K562 (cell line): ENCODE results near the gene LY6G6C. TPM values are rescaled to one million over a fixed set of nuclear protein-coding genes. Genes with fewer than 3 reads are reported as not detected.

Experiments
- BACH1 ChIP-seq: fragments of 200-800 bp; sonication (Bioruptor generic); IDR thresholded peaks from 2 replicates; pipeline ENCODE4 v1.6.1; 2016; ENCODE audit warnings: missing genetic modification characterization, missing compliant biosample characterization
- CAMTA2 ChIP-seq: fragments of 250-450 bp; sonication (Bioruptor Pico); conservative IDR thresholded peaks from 2 replicates; pipeline ENCODE4 v1.5.1; 2022
- CBX2 ChIP-seq: fragments of 200-600 bp; sonication (generic); IDR thresholded peaks from one replicate; pipeline ENCODE4 v1.6.1; 2012; ENCODE audit warnings: mild to moderate bottlenecking, low read length, inconsistent platforms; ENCODE audit not compliant: insufficient read depth, poor library complexity, severe bottlenecking
- CREM ChIP-seq: IDR thresholded peaks from 2 replicates; pipeline ENCODE4 v1.6.1; 2014; ENCODE audit warnings: antibody characterized with exemption, low read depth
- EZH2 ChIP-seq: IDR thresholded peaks from 2 replicates; pipeline ENCODE4 v1.6.1; 2012; ENCODE audit warnings: low read depth, mild to moderate bottlenecking, inconsistent platforms, low read length, borderline replicate concordance
- MAZ ChIP-seq, 2 experiments: fragments of 450-650 bp in 1 of 2; sonication (generic) in 1 of 2; formaldehyde crosslinking; IDR thresholded peaks in 1 of 2; conservative IDR thresholded peaks in 1 of 2; 2 replicates each; pipeline versions ENCODE4 v1.4.0 to v1.5.0; 2020; ENCODE audit warnings: mild to moderate bottlenecking in 1 of 2, missing genetic modification reagents in 1 of 2
- PATZ1 ChIP-seq: fragments of 250-450 bp; sonication (Bioruptor Pico); IDR thresholded peaks from 2 replicates; pipeline ENCODE4 v1.5.0; 2020; ENCODE audit warnings: mild to moderate bottlenecking, borderline replicate concordance
- RUNX1 ChIP-seq: sonication (generic); IDR thresholded peaks from 2 replicates; pipeline ENCODE4 v1.6.1; 2016; ENCODE audit warnings: antibody characterized with exemption, low read depth
- SIN3A ChIP-seq, 2 experiments: fragments of 150-350 bp in 1 of 2; IDR thresholded peaks; 2 replicates each; pipeline ENCODE4 v1.6.1; 2011 to 2016; ENCODE audit warnings: borderline replicate concordance in 2 of 2, low read depth in 2 of 2, low read length in 2 of 2, mild to moderate bottlenecking in 2 of 2, moderate library complexity in 2 of 2; ENCODE audit not compliant: control insufficient read depth in 1 of 2
- SOX6 ChIP-seq: fragments of 450-650 bp; IDR thresholded peaks from 2 replicates; pipeline ENCODE4 v1.6.1; 2014; ENCODE audit warnings: mild to moderate bottlenecking
- TCF3 ChIP-seq: sonication (generic); formaldehyde crosslinking; IDR thresholded peaks from 2 replicates; pipeline ENCODE4 v1.4.0; 2020; ENCODE audit warnings: mild to moderate bottlenecking, missing genetic modification reagents
- TFAM ChIP-seq: fragments of 250-450 bp; sonication (Bioruptor Pico); conservative IDR thresholded peaks from 2 replicates; pipeline ENCODE4 v1.5.0; 2021; ENCODE audit warnings: mild to moderate bottlenecking, moderate library complexity
- ZNF197 ChIP-seq: fragments of 200-800 bp; sonication (Bioruptor generic); IDR thresholded peaks from 2 replicates; pipeline ENCODE4 v1.6.1; 2016; ENCODE audit warnings: low read depth, missing genetic modification characterization, missing compliant biosample characterization
- ZNF592 ChIP-seq: fragments of 450-650 bp; IDR thresholded peaks from 2 replicates; pipeline ENCODE4 v1.6.1; 2017; ENCODE audit warnings: antibody characterized with exemption, mild to moderate bottlenecking
- polyA plus RNA-seq, 8 experiments: library from polyadenylated mRNA; depleted of rRNA in 4 of 8; stranded (reverse) in 5 of 8; unstranded in 3 of 8; fragments of >200 nt; fragmentation: Nextera tagmentation in 2 of 8; fragmentation: Illumina TruSeq in 1 of 8; extraction: Ambion mirVana in 2 of 8; extraction: Trizol in 1 of 8; gene quantifications; 2 replicates each; pipeline versions ENCODE4 v1.2.1 to v1.2.3, GENCODE V29; 2011 to 2014; ENCODE audit warnings: inconsistent platforms in 1 of 8, missing spikeins in 1 of 8
- total RNA-seq, 7 experiments: library from RNA; depleted of rRNA in 6 of 7; stranded (reverse); fragments of >200 nt in 6 of 7; fragmentation: Illumina TruSeq in 2 of 7; extraction: Trizol in 2 of 7; gene quantifications; 2 replicates each; pipeline versions ENCODE4 v1.2.1 to v1.2.3, GENCODE V29; 2011 to 2021; ENCODE audit warnings: low replicate concordance in 1 of 7
- TF ChIP-seq, protein P1 (sequence below): fragments of 250-450 bp; sonication (Bioruptor Pico); IDR thresholded peaks from 2 replicates; pipeline ENCODE4 v1.5.0; 2021; ENCODE audit warnings: mild to moderate bottlenecking, moderate library complexity

LY6G6C gene
- total and polyA plus RNA-seq, 9 of the 15 experiments (the other 6 are each of a cell fraction or from before 2014, with no cell fraction given) = 0.06 to 0.20 TPM; not detected in 7

DNA sequence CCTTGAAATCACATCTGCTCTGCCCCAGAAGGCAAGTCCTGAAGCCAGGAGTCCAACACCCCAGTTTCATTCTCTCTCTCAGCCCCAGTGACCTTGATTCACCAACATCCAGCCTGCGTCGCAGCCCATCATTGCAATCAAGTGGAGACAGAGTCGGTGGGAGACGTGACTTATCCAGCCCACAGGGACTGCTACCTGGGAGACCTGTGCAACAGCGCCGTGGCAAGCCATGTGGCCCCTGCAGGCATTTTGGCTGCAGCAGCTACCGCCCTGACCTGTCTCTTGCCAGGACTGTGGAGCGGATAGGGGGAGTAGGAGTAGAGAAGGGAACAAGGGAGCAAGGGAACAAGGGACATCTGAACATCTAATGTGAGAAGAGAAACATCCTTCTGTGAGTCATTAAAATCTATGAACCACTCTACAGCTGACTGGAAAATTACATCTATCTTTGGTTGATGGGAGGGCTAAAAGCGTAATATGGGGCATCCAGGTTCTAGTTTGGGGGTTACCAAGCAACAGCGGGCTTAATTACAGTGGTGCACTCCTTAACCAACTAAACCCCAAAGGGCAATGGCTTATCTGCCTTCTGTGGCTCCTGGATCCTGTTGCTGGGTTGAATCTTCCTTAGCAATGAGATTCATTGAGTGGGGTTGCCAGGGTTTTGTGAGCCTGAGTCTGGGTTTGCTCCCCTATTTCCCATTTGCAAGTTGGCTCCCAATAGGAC lies 3.9 kb downstream of the LY6G6C start (continued):
- TF ChIP-seq BACH1 (tag) (no peak), ZNF197 (CRISPR knock-in tag) (no peak), ZNF592 (peak; percentile 43; the same call in 1 of the 2 replicates), TFAM (CRISPR knock-in tag) (no peak), PATZ1 (no peak), RUNX1 (no peak), CBX2 (no peak), SOX6 (no peak), EZH2 (no peak), CREM (peak; percentile 94), TCF3 (CRISPR knock-in tag) (peak; percentile 17; the same call in 1 of the 2 replicates), MAZ (CRISPR knock-in tag; conservative IDR thresholded peaks at IDR 0.05 in 1 of 2, IDR thresholded peaks at IDR 0.05 in 1 of 2) (0 out of 4 replicates have a peak, but pooled peaks of 1 of the 2 experiments have one; percentile 66), CAMTA2 (CRISPR knock-in tag) (no peak), SIN3A (IDR thresholded peaks at IDR 0.05; ENCODE audit: borderline replicate concordance in 2 of 2, control insufficient read depth in 1 of 2, low read depth in 2 of 2, low read length in 2 of 2) (no peak)
- TF ChIP-seq, protein P1, sequence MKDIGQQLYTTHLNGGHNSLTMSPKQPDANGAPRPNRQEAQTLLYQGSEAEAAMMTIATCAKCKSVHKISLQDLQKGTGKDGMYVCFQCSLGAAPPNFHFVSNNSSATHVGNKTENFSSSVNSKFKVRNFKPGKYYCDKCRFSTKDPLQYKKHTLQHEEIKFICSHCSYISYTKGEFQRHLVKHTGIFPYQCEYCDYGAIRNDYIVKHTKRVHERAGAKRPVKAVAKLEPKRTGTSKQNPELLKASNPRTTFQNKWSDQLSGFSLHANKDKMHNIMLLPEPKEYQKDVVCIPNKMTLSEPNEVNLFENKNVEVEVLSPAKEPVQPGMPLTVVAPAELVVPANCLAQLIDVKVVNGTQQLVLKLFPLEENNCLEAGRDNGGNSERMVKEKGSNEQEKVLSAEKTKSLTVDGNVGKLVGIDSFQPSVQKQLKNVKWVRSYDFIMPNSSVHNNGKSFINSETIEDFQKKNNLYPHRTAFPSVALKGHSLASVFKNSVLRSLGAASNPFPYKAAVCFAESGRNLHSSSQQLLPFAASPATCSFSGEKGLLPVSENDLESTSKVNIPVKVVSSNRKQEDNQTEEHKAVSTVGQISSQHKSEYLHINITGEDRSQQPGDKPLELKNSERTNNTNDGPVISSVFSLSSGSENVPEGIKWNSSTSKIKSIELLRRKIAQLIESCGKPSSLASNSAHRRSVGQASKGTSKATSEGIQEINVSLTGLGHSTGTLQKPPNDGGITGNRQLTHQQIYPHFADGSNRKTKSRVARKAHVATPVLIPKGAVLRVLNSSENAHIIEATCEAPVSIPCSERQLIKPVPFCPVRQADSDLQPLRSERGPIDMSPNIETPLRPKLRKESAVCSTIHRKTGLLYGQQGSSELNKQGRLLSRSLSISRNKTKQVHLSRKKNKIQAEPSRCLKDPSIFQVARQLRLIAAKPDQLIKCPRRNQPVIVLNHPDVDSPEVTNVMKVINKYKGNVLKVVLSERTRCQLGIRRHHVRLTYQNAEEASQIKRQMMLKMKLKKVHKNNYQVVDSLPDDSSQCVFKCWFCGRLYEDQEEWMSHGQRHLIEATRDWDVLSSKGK (CRISPR knock-in tag) = no peak
